Adrenal gland (tissue), 5 donors: ENCODE measurements around the gene ZNF518A.

Source experiments
- CTCF ChIP-seq, 6 experiments: fragments of 450-650 bp in 4 of 6; fragments of 200-600 bp in 2 of 6; sonication (generic) in 1 of 6; IDR thresholded peaks; 1 replicate in 5 of 6; 2 replicates in 1 of 6; pipeline versions ENCODE4 v1.5.1 to v1.8.0; 2016 to 2021; ENCODE audit warnings: antibody characterized with exemption in 6 of 6, mild to moderate bottlenecking in 2 of 6, moderate library complexity in 1 of 6
- POLR2A ChIP-seq, 2 donors: fragments of 450-650 bp; IDR thresholded peaks; one replicate each; pipeline ENCODE4 v1.6.1; 2017; ENCODE audit warnings: antibody characterized with exemption in 2 of 2, mild to moderate bottlenecking in 2 of 2, moderate library complexity in 1 of 2
- donor health status: DM: no; HTN: no; CAD: no.

GRCh38 chr10:96205580-96205979, 75.5 kb downstream of the ZNF518A start:
- TF ChIP-seq CTCF (IDR thresholded peaks at IDR 0.05) (no peak), POLR2A (IDR thresholded peaks at IDR 0.05) (no peak)
